Osteoblast (primary cell): ENCODE results near the gene NYAP2. TPM values are rescaled to one million over a fixed set of nuclear protein-coding genes. Genes with fewer than 3 reads are reported as not detected.

Experiments
- DNase-seq: peaks from one replicate; pipeline ENCODE4 v3.0.0; 2011; ENCODE audit warnings: low spot score, mixed read lengths; ENCODE audit not compliant: insufficient read length; ENCODE audit errors: missing footprints
- H2AFZ ChIP-seq: 2 replicates; pipeline ENCODE4 v1.6.0; 2011; ENCODE audit warnings: mild to moderate bottlenecking, low read length
- H3K27ac ChIP-seq: 2 replicates; pipeline ENCODE4 v1.5.1; 2011; ENCODE audit warnings: mild to moderate bottlenecking, low read depth, low read length, moderate library complexity
- H3K27me3 ChIP-seq: 2 replicates; pipeline ENCODE4 v1.6.0; 2012; ENCODE audit warnings: mild to moderate bottlenecking, control low read depth, inconsistent platforms, low read length, moderate library complexity; ENCODE audit not compliant: insufficient read depth
- H3K36me3 ChIP-seq: 2 replicates; pipeline ENCODE4 v1.5.1; 2011; ENCODE audit warnings: mild to moderate bottlenecking, low read length, control low read depth, moderate library complexity; ENCODE audit not compliant: insufficient read depth
- H3K4me1 ChIP-seq: 2 replicates; pipeline ENCODE4 v1.5.1; 2011; ENCODE audit warnings: mild to moderate bottlenecking, low read length, control low read depth, moderate library complexity; ENCODE audit not compliant: insufficient read depth
- H3K4me2 ChIP-seq: 2 replicates; pipeline ENCODE4 v1.6.0; 2011; ENCODE audit warnings: mild to moderate bottlenecking, low read length; ENCODE audit not compliant: insufficient read depth
- H3K4me3 ChIP-seq: fragments of 200-600 bp; sonication (generic); 3 replicates; pipeline ENCODE4 v1.5.1; 2012; ENCODE audit warnings: mild to moderate bottlenecking, low read length, inconsistent platforms; ENCODE audit not compliant: insufficient read depth
- H3K79me2 ChIP-seq: 2 replicates; pipeline ENCODE4 v1.6.0; 2012; ENCODE audit warnings: mild to moderate bottlenecking, low read length, control low read depth, inconsistent platforms; ENCODE audit not compliant: insufficient read depth
- H3K9me3 ChIP-seq: 2 replicates; pipeline ENCODE4 v1.5.1; 2011; ENCODE audit warnings: low read depth, low read length, control low read depth
- H4K20me1 ChIP-seq: 2 replicates; pipeline ENCODE4 v1.6.0; 2012; ENCODE audit warnings: mild to moderate bottlenecking, low read length, control low read depth; ENCODE audit not compliant: insufficient read depth
- total RNA-seq: library from RNA; depleted of rRNA; stranded (reverse); fragments of >200 nt; gene quantifications from 2 replicates; pipeline ENCODE4 v1.2.3, GENCODE V29; 2012
- TF ChIP-seq, protein P1 (sequence below): IDR thresholded peaks from 2 replicates; pipeline ENCODE4 v1.5.1; 2011; ENCODE audit warnings: mild to moderate bottlenecking, low read depth, low read length, moderate library complexity; ENCODE audit errors: extremely low read depth

The NYAP2 gene
- total RNA-seq, 1 donor: not detected

- Histone ChIP-seq H3K36me3 (no peaks in the 10 kb centered on the region), H3K4me3 (no peak overlapping the region), H2AFZ (no peak overlapping the region), H3K79me2 (no peaks in the 10 kb centered on the region), H4K20me1 (no peaks in the 10 kb centered on the region), H3K4me2 (no peak overlapping the region), H3K27me3 (no peaks in the 10 kb centered on the region), H3K27ac (no peak overlapping the region), H3K9me3 (no peaks in the 10 kb centered on the region), H3K4me1 (no peaks in the 10 kb centered on the region)
- TF ChIP-seq, protein P1, sequence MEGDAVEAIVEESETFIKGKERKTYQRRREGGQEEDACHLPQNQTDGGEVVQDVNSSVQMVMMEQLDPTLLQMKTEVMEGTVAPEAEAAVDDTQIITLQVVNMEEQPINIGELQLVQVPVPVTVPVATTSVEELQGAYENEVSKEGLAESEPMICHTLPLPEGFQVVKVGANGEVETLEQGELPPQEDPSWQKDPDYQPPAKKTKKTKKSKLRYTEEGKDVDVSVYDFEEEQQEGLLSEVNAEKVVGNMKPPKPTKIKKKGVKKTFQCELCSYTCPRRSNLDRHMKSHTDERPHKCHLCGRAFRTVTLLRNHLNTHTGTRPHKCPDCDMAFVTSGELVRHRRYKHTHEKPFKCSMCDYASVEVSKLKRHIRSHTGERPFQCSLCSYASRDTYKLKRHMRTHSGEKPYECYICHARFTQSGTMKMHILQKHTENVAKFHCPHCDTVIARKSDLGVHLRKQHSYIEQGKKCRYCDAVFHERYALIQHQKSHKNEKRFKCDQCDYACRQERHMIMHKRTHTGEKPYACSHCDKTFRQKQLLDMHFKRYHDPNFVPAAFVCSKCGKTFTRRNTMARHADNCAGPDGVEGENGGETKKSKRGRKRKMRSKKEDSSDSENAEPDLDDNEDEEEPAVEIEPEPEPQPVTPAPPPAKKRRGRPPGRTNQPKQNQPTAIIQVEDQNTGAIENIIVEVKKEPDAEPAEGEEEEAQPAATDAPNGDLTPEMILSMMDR: no peak
- DNase-seq: no peak
These were observed 175.2 kb downstream of the NYAP2 start for GRCh38 chr2:225574582-225575138.

- Histone ChIP-seq H3K27me3 (no peaks in the 10 kb centered on the region), H3K36me3 (no peaks in the 10 kb centered on the region), H4K20me1 (no peaks in the 10 kb centered on the region), H3K79me2 (no peaks in the 10 kb centered on the region), H3K27ac (no peak overlapping the region), H2AFZ (no peak overlapping the region), H3K9me3 (no peaks in the 10 kb centered on the region), H3K4me2 (no peak overlapping the region), H3K4me3 (no peak overlapping the region), H3K4me1 (no peaks in the 10 kb centered on the region)
- TF ChIP-seq, protein P1: no peak
- no peak for DNase-seq
These were observed 181.6 kb downstream of the NYAP2 start for GRCh38 chr2:225581135-225581534.

GRCh38 chr2:225581906-225582305 is 182.4 kb downstream of the NYAP2 start:
- TF ChIP-seq, protein P1: no peak
- no peak overlapping the region for H3K4me3 ChIP-seq
- no peaks in the 10 kb centered on the region for H3K4me1 ChIP-seq
- no peak for DNase-seq
- H3K4me2 ChIP-seq: no peak overlapping the region
- no peaks in the 10 kb centered on the region for H3K27me3 ChIP-seq
- H3K79me2 ChIP-seq: no peaks in the 10 kb centered on the region
- H3K36me3 ChIP-seq: no peaks in the 10 kb centered on the region
- no peaks in the 10 kb centered on the region for H3K9me3 ChIP-seq
- H2AFZ ChIP-seq: no peak overlapping the region
- no peak overlapping the region for H3K27ac ChIP-seq
- no peaks in the 10 kb centered on the region for H4K20me1 ChIP-seq

GRCh38 chr2:225582355-225583116 is 183.0 kb downstream of the NYAP2 start:
- no peak overlapping the region for H3K4me3 ChIP-seq
- no peaks in the 10 kb centered on the region for H3K36me3 ChIP-seq
- H2AFZ ChIP-seq: no peak overlapping the region
- H3K9me3 ChIP-seq: no peaks in the 10 kb centered on the region
- DNase-seq: no peak
- TF ChIP-seq, protein P1: no peak
- H3K27me3 ChIP-seq: no peaks in the 10 kb centered on the region
- no peaks in the 10 kb centered on the region for H4K20me1 ChIP-seq
- H3K79me2 ChIP-seq: no peaks in the 10 kb centered on the region
- no peak overlapping the region for H3K4me2 ChIP-seq
- no peaks in the 10 kb centered on the region for H3K4me1 ChIP-seq
- H3K27ac ChIP-seq: no peak overlapping the region
